HepG2 (cell line): ENCODE measurements around the gene RPLP2. TPM values are rescaled to one million over a fixed set of nuclear protein-coding genes. Genes with fewer than 3 reads are reported as not detected.

Experiments
- ATAC-seq: fragments of 200-7000 bp; cut with Tn5 transposase; 3 replicates; pipeline ENCODE4 v1.9.1; 2020; ENCODE audit warnings: mild to moderate bottlenecking, moderate library complexity
- BruUV-seq: library from RNA; stranded (reverse); fragments of 400-500 nt; replicated peaks from 2 replicates; lab custom pipeline; 2021; lab: Mats Ljungman, UMichigan
- CTCF ChIA-PET: fragments of 300-600 bp; formaldehyde crosslinking; extraction: SDS; loops from one replicate; lab custom pipeline; 2021; ENCODE audit warnings: low total read pairs, inconsistent platforms, low intra/inter-chr PET ratio; lab: Yijun Ruan, JAX
- POLR2A ChIA-PET: fragments of 350-600 bp; sonication (Branson Sonifier 250); formaldehyde crosslinking; loops from one replicate; lab custom pipeline; 2020; ENCODE audit warnings: antibody characterized with exemption, inconsistent platforms; lab: Yijun Ruan, JAX
- DNase-seq: peaks from one replicate; pipeline ENCODE4 v3.0.0-alpha.2; 2015; ENCODE audit warnings: low spot score
- FAIRE-seq: peaks from 3 replicates; lab custom pipeline; 2011; peaks lifted over from hg19 to GRCh38; lab: Jason Lieb, UNC
- H2AFZ ChIP-seq: one replicate; pipeline ENCODE4 v1.6.1; 2011; ENCODE audit warnings: low read length, inconsistent platforms
- H3K27ac ChIP-seq: fragments of 300-600 bp; 3 replicates; pipeline ENCODE4 v1.8.0; 2011; ENCODE audit warnings: mixed run types, mild to moderate bottlenecking, mixed read lengths, low read length, inconsistent platforms; ENCODE audit not compliant: insufficient read depth; ENCODE audit errors: extremely low read length
- H3K27me3 ChIP-seq, 2 experiments: fragments of 200-600 bp in 1 of 2; 2 replicates in 1 of 2; 3 replicates in 1 of 2; pipeline versions ENCODE4 v1.6.0 to v1.8.0; 2011; ENCODE audit warnings: low read length in 2 of 2, mild to moderate bottlenecking in 2 of 2, moderate library complexity in 2 of 2, inconsistent platforms in 1 of 2; ENCODE audit not compliant: insufficient read depth in 2 of 2, control insufficient read depth in 1 of 2
- H3K36me3 ChIP-seq, 2 experiments: fragments of 200-600 bp in 1 of 2; replicated peaks in 1 of 2; 2 replicates in 1 of 2; 3 replicates in 1 of 2; pipeline versions ENCODE4 v1.5.1 to v1.8.0; 2011; ENCODE audit warnings: low read length in 2 of 2, inconsistent platforms in 1 of 2; ENCODE audit not compliant: insufficient read depth in 2 of 2, control insufficient read depth in 1 of 2
- H3K4me1 ChIP-seq: 2 replicates; pipeline ENCODE4 v1.5.1; 2012; ENCODE audit warnings: low read length, inconsistent platforms; ENCODE audit not compliant: insufficient read depth
- H3K4me2 ChIP-seq: 2 replicates; pipeline ENCODE4 v1.6.0; 2011; ENCODE audit warnings: low read depth, low read length, inconsistent platforms
- H3K4me3 ChIP-seq, 3 experiments: fragments of 200-600 bp in 1 of 3; sonication (generic), shearing (Covaris generic) in 1 of 3; replicated peaks in 1 of 3; 2 replicates each; pipeline ENCODE4 v1.5.1; 2011 to 2016; ENCODE audit warnings: low read length in 3 of 3, inconsistent platforms in 2 of 3, low read depth in 2 of 3, mild to moderate bottlenecking in 2 of 3, control low read depth in 1 of 3, mixed read lengths in 1 of 3; ENCODE audit not compliant: insufficient read depth in 1 of 3
- H3K79me2 ChIP-seq: one replicate; pipeline ENCODE4 v1.6.1; 2011; ENCODE audit warnings: low read length, inconsistent platforms; ENCODE audit not compliant: insufficient read depth
- H3K9ac ChIP-seq: 2 replicates; pipeline ENCODE4 v1.6.0; 2011; ENCODE audit warnings: mild to moderate bottlenecking, low read depth, low read length, inconsistent platforms; ENCODE audit not compliant: insufficient read depth
- H3K9me3 ChIP-seq: 2 replicates; pipeline ENCODE4 v1.5.1; 2012; ENCODE audit warnings: mild to moderate bottlenecking, low read length
- H4K20me1 ChIP-seq: 2 replicates; pipeline ENCODE4 v1.6.0; 2011; ENCODE audit warnings: inconsistent platforms, mild to moderate bottlenecking, low read length, moderate library complexity; ENCODE audit not compliant: insufficient read depth
- BRCA1 ChIP-seq: sonication (generic); formaldehyde crosslinking; IDR thresholded peaks from 2 replicates; pipeline ENCODE4 v1.4.0; 2020; ENCODE audit warnings: missing genetic modification reagents
- FOXJ3 ChIP-seq: sonication (generic); formaldehyde crosslinking; IDR thresholded peaks from 2 replicates; pipeline ENCODE4 v1.4.0; 2020; ENCODE audit warnings: missing genetic modification reagents, mild to moderate bottlenecking, borderline replicate concordance
- GATA4 ChIP-seq: sonication (generic); IDR thresholded peaks from 2 replicates; pipeline ENCODE4 v1.6.1; 2016; ENCODE audit warnings: antibody characterized with exemption, low read depth, borderline replicate concordance
- HOXA3 ChIP-seq: sonication (generic); formaldehyde crosslinking; IDR thresholded peaks from 2 replicates; pipeline ENCODE4 v1.5.0; 2020; ENCODE audit warnings: missing genetic modification reagents
- HOXA9 ChIP-seq: sonication (generic); formaldehyde crosslinking; IDR thresholded peaks from 2 replicates; pipeline ENCODE4 v1.8.1; 2022; ENCODE audit warnings: missing genetic modification reagents, mild to moderate bottlenecking, moderate library complexity, borderline replicate concordance
- KAT2B ChIP-seq: fragments of 150-350 bp; IDR thresholded peaks from 2 replicates; pipeline ENCODE4 v1.6.1; 2014; ENCODE audit warnings: low read depth, low read length, borderline replicate concordance
- KLF12 ChIP-seq: sonication (generic); formaldehyde crosslinking; IDR thresholded peaks from 2 replicates; pipeline ENCODE4 v1.4.0; 2020; ENCODE audit warnings: missing genetic modification reagents, borderline replicate concordance
- ZFP37 ChIP-seq: sonication (generic); formaldehyde crosslinking; IDR thresholded peaks from 2 replicates; pipeline ENCODE4 v1.4.0; 2020; ENCODE audit warnings: missing genetic modification reagents, borderline replicate concordance
- ZNF563 ChIP-seq: sonication (generic); formaldehyde crosslinking; IDR thresholded peaks from 2 replicates; pipeline ENCODE4 v1.8.0; 2022; ENCODE audit warnings: mild to moderate bottlenecking, moderate library complexity, missing genetic modification reagents
- WGBS: methylation state at CpG from one replicate; pipeline ENCODE4 v1.1.6; 2017; ENCODE audit warnings: low lambda C conversion rate; 5-methylcytosine and 5-hydroxymethylcytosine counted together
- in situ Hi-C: cut with HindIII; loops from 2 replicates; pipeline ENCODE4 v1.10.0; 2017; ENCODE audit warnings: low pct_unique_long_range_greater_than_20kb; ENCODE audit not compliant: extremely low pct_ligation_motif_present
- intact Hi-C: fragments of 100-400 bp; cut with micrococcal nuclease; formaldehyde crosslinking; loops from one replicate; pipeline ENCODE4 v1.10.0; 2022; ENCODE audit not compliant: unreplicated experiment
- polyA plus RNA-seq, 8 experiments: library from polyadenylated mRNA; depleted of rRNA in 3 of 8; stranded (reverse) in 7 of 8; unstranded in 1 of 8; fragments of >200 nt; fragmentation: Illumina TruSeq in 4 of 8; extraction: Trizol in 4 of 8; gene quantifications; 2 replicates each; pipeline versions ENCODE4 v1.2.1 to v1.2.3, GENCODE V29; 2011 to 2016; ENCODE audit warnings: low read depth in 4 of 8, missing spikeins in 1 of 8, mixed read lengths in 1 of 8; ENCODE audit not compliant: insufficient read depth in 1 of 8
- total RNA-seq, 5 experiments: library from RNA; depleted of rRNA; stranded (reverse); fragments of >200 nt; fragmentation: Illumina TruSeq; extraction: Trizol; gene quantifications; 2 replicates each; pipeline ENCODE4 v1.2.3, GENCODE V29; 2016; ENCODE audit warnings: low read depth in 1 of 5
- TF ChIP-seq, protein P1 (sequence below): sonication (generic); formaldehyde crosslinking; IDR thresholded peaks from 2 replicates; pipeline ENCODE4 v1.4.0; 2020; ENCODE audit warnings: missing genetic modification reagents
- TF ChIP-seq, protein P2 (sequence below): sonication (generic); formaldehyde crosslinking; IDR thresholded peaks from 2 replicates; pipeline ENCODE4 v1.4.0; 2020; ENCODE audit warnings: mild to moderate bottlenecking, missing genetic modification reagents

Gene RPLP2
- total and polyA plus RNA-seq, 2 of the 13 experiments (the other 11 are each of a cell fraction or from before 2014, with no cell fraction given) = 978 to 2,106 TPM

DNA sequence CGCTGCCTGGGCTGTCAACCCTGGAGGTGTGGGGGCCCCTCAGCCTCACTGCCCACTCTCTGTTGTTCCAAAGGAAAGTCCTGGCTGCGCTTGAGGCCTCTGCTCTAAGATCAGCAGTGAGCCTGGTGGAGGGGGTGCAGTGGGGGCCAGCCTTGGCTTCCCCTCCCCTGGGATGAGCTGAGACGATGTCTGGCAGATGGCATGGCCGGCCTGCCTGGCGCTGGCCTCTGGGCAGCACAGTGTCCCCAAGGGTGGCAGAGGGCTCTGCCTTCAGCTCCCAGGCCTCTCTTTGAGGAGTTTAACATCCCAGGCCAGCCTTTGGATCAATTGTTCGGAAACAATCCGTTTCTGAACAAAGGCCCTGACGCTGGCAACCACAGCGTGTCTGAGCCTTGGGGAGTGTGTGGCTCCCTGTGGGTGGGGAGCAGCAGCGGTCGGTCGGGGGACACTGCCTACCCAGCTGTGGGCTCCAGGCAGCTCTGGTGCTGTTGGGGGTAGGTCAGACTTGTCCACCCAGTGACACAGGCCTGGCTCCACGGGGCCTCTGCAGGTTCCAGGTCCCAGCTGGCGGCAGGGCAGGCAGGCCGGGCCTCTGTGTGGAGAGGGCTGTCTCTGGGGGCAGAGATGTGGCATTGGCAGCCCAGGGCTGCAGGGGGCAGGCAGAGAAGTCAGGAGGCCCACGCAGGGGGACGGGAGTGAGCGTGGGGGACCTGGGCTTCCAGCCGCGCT, 45.0 kb downstream of the RPLP2 start:
- no peak for FAIRE-seq
- POLR2A ChIA-PET = interaction anchor here (1.7 kb wide), 1 partner anchor 28 kb away, joined by 4 read pairs; no protein-coding TSS in a partner anchor

GRCh38 chr11:855330-855674, 45.5 kb downstream of the RPLP2 start:
- Histone ChIP-seq H3K36me3 (no peaks in the 10 kb centered on the region; a peak in 1 of 5 replicates), H3K9me3 (no peaks in the 10 kb centered on the region), H3K4me1 (no peaks in the 10 kb centered on the region), H3K27ac (no peak overlapping the region), H3K79me2 (no peaks in the 10 kb centered on the region), H3K27me3 (no peaks in the 10 kb centered on the region), H4K20me1 (no peaks in the 10 kb centered on the region; the same call in 1 of the 2 replicates), H2AFZ (no peak overlapping the region), H3K9ac (no peak overlapping the region), H3K4me3 (no peak overlapping the region), H3K4me2 (no peak overlapping the region)
- DNase-seq = no peak
- intact Hi-C loops (no loop called here), in situ Hi-C loops (no loop called here)
- no TSS peak for BruUV-seq
- ChIA-PET POLR2A (interaction anchor here (1.7 kb wide), 1 partner anchor 29 kb away, joined by 4 read pairs; no protein-coding TSS in a partner anchor), CTCF (no interaction called here)
- WGBS = 98% methylated on average over 6 of the region's 7 CpGs
- ATAC-seq = no peak
- FAIRE-seq = no peak
- TF ChIP-seq KAT2B = no peak
- TF ChIP-seq HOXA9 = no peak
- TF ChIP-seq HOXA3 (CRISPR knock-in tag) = no peak
- TF ChIP-seq, protein P1, sequence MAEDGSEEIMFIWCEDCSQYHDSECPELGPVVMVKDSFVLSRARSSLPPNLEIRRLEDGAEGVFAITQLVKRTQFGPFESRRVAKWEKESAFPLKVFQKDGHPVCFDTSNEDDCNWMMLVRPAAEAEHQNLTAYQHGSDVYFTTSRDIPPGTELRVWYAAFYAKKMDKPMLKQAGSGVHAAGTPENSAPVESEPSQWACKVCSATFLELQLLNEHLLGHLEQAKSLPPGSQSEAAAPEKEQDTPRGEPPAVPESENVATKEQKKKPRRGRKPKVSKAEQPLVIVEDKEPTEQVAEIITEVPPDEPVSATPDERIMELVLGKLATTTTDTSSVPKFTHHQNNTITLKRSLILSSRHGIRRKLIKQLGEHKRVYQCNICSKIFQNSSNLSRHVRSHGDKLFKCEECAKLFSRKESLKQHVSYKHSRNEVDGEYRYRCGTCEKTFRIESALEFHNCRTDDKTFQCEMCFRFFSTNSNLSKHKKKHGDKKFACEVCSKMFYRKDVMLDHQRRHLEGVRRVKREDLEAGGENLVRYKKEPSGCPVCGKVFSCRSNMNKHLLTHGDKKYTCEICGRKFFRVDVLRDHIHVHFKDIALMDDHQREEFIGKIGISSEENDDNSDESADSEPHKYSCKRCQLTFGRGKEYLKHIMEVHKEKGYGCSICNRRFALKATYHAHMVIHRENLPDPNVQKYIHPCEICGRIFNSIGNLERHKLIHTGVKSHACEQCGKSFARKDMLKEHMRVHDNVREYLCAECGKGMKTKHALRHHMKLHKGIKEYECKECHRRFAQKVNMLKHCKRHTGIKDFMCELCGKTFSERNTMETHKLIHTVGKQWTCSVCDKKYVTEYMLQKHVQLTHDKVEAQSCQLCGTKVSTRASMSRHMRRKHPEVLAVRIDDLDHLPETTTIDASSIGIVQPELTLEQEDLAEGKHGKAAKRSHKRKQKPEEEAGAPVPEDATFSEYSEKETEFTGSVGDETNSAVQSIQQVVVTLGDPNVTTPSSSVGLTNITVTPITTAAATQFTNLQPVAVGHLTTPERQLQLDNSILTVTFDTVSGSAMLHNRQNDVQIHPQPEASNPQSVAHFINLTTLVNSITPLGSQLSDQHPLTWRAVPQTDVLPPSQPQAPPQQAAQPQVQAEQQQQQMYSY = no peak
- TF ChIP-seq, protein P2, sequence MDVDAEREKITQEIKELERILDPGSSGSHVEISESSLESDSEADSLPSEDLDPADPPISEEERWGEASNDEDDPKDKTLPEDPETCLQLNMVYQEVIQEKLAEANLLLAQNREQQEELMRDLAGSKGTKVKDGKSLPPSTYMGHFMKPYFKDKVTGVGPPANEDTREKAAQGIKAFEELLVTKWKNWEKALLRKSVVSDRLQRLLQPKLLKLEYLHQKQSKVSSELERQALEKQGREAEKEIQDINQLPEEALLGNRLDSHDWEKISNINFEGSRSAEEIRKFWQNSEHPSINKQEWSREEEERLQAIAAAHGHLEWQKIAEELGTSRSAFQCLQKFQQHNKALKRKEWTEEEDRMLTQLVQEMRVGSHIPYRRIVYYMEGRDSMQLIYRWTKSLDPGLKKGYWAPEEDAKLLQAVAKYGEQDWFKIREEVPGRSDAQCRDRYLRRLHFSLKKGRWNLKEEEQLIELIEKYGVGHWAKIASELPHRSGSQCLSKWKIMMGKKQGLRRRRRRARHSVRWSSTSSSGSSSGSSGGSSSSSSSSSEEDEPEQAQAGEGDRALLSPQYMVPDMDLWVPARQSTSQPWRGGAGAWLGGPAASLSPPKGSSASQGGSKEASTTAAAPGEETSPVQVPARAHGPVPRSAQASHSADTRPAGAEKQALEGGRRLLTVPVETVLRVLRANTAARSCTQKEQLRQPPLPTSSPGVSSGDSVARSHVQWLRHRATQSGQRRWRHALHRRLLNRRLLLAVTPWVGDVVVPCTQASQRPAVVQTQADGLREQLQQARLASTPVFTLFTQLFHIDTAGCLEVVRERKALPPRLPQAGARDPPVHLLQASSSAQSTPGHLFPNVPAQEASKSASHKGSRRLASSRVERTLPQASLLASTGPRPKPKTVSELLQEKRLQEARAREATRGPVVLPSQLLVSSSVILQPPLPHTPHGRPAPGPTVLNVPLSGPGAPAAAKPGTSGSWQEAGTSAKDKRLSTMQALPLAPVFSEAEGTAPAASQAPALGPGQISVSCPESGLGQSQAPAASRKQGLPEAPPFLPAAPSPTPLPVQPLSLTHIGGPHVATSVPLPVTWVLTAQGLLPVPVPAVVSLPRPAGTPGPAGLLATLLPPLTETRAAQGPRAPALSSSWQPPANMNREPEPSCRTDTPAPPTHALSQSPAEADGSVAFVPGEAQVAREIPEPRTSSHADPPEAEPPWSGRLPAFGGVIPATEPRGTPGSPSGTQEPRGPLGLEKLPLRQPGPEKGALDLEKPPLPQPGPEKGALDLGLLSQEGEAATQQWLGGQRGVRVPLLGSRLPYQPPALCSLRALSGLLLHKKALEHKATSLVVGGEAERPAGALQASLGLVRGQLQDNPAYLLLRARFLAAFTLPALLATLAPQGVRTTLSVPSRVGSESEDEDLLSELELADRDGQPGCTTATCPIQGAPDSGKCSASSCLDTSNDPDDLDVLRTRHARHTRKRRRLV (CRISPR knock-in tag) = no peak
- TF ChIP-seq ZFP37 (CRISPR knock-in tag) = no peak
- TF ChIP-seq KLF12 (CRISPR knock-in tag) = no peak

More for the DNA sequence above, 45.0 kb downstream of the RPLP2 start:
- no peak for TF ChIP-seq ZNF563 (CRISPR knock-in tag)
- no peak for TF ChIP-seq BRCA1 (CRISPR knock-in tag)
- TF ChIP-seq GATA4 = no peak
- no peak for TF ChIP-seq FOXJ3
- no peaks in the 10 kb centered on the region for H3K27me3 ChIP-seq
- no peak overlapping the region for H2AFZ ChIP-seq
- no peak overlapping the region for H3K27ac ChIP-seq
- no peak overlapping the region for H3K4me2 ChIP-seq
- intact Hi-C loops (no loop called here), in situ Hi-C loops (no loop called here)
- H4K20me1 ChIP-seq = no peaks in the 10 kb centered on the region; the same call in 1 of the 2 replicates
- no peak for DNase-seq
- BruUV-seq = no TSS peak
- no peaks in the 10 kb centered on the region for H3K4me1 ChIP-seq
- no peak overlapping the region for H3K9ac ChIP-seq
- ATAC-seq = no peak
- no peak overlapping the region for H3K4me3 ChIP-seq
- 100% methylated on average over 1 of the region's 20 CpGs for WGBS
- H3K36me3 ChIP-seq = no peaks in the 10 kb centered on the region; a peak in 1 of 5 replicates
- no peaks in the 10 kb centered on the region for H3K9me3 ChIP-seq
- H3K79me2 ChIP-seq = no peaks in the 10 kb centered on the region
- CTCF ChIA-PET = no interaction called here
